AG09309 (cell line): Measurements from ENCODE around the gene TUBB1.

Experiments
- DNase-seq: peaks from one replicate; pipeline ENCODE4 v3.0.0-alpha.2; 2010; ENCODE audit warnings: low read depth
- H3K4me3 ChIP-seq: 2 replicates; pipeline ENCODE4 v1.5.1; 2011; ENCODE audit warnings: mild to moderate bottlenecking, low read depth, low read length, moderate library complexity; ENCODE audit not compliant: control insufficient read depth
- CTCF ChIP-seq: IDR thresholded peaks from 2 replicates; pipeline ENCODE4 v1.5.1; 2011; ENCODE audit warnings: mild to moderate bottlenecking, low read depth, low read length, inconsistent platforms; ENCODE audit not compliant: insufficient read depth, control insufficient read depth; ENCODE audit errors: missing control alignments

The TUBB1 gene

GRCh38 chr20:58984691-58985090 lies 34.5 kb upstream of the TUBB1 start:
- TF ChIP-seq CTCF = no peak
- H3K4me3 ChIP-seq = no peak overlapping the region
- DNase-seq = no peak

GRCh38 chr20:58985656-58986055 lies 33.6 kb upstream of the TUBB1 start:
- no peak for TF ChIP-seq CTCF
- H3K4me3 ChIP-seq = no peak overlapping the region
- DNase-seq = no peak

- TF ChIP-seq CTCF = no peak
- no peak for DNase-seq
- H3K4me3 ChIP-seq = no peak overlapping the region
Observed at GRCh38 chr20:58986286-58986967, 32.8 kb upstream of the TUBB1 start.

- no peak for TF ChIP-seq CTCF
- DNase-seq = no peak
- no peak overlapping the region for H3K4me3 ChIP-seq
Observed at GRCh38 chr20:58986968-58987517, 32.2 kb upstream of the TUBB1 start.

- DNase-seq = no peak
- H3K4me3 ChIP-seq = no peak overlapping the region
- TF ChIP-seq CTCF = no peak
Observed at GRCh38 chr20:58987790-58988564, 31.3 kb upstream of the TUBB1 start.

GRCh38 chr20:58988565-58988882 lies 30.7 kb upstream of the TUBB1 start:
- no peak overlapping the region for H3K4me3 ChIP-seq
- TF ChIP-seq CTCF = no peak
- no peak for DNase-seq

- DNase-seq = no peak
- TF ChIP-seq CTCF = no peak
- H3K4me3 ChIP-seq = no peak overlapping the region
Observed at GRCh38 chr20:58989196-58989595, 30.0 kb upstream of the TUBB1 start.
